Neural cell (in vitro differentiated cells): ENCODE results near the gene RASGRP4. TPM values are rescaled to one million over a fixed set of nuclear protein-coding genes. Genes with fewer than 3 reads are reported as not detected.
A peak's percentile ranks its signal among the peaks of the same experiment; 100 is the strongest.

Experiments
- H2AFZ ChIP-seq: fragments of 200-600, 300-800 bp; sonication (generic), shearing (Covaris generic); 2 replicates; pipeline ENCODE4 v1.6.0; 2014; ENCODE audit warnings: low read depth, mild to moderate bottlenecking, antibody characterized with exemption, low read length, moderate library complexity
- H3F3A ChIP-seq: fragments of 200-600 bp; shearing (Covaris generic); 2 replicates; pipeline ENCODE4 v1.6.1; 2016; ENCODE audit warnings: mild to moderate bottlenecking, moderate library complexity, mixed read lengths, antibody characterized with exemption, low read length; ENCODE audit not compliant: insufficient read depth, poor library complexity, severe bottlenecking
- H3K27ac ChIP-seq: fragments of 200-600, 300-800 bp; sonication (generic), shearing (Covaris generic); 2 replicates; pipeline ENCODE4 v1.5.1; 2014; ENCODE audit warnings: mild to moderate bottlenecking, low read length, moderate library complexity
- H3K27me3 ChIP-seq: fragments of 300-800, 200-600 bp; sonication (generic), shearing (Covaris generic); 2 replicates; pipeline ENCODE4 v1.6.0; 2014; ENCODE audit warnings: mild to moderate bottlenecking, low read depth, low read length, moderate library complexity; ENCODE audit not compliant: insufficient read depth
- H3K36me3 ChIP-seq: fragments of 300-800, 200-600 bp; sonication (generic), shearing (Covaris generic); 2 replicates; pipeline ENCODE4 v1.5.1; 2014; ENCODE audit warnings: mild to moderate bottlenecking, antibody characterized with exemption, low read length, moderate library complexity; ENCODE audit not compliant: insufficient read depth
- H3K4me2 ChIP-seq: fragments of 300-800, 200-600 bp; sonication (generic), shearing (Covaris generic); 2 replicates; pipeline ENCODE4 v1.6.0; 2014; ENCODE audit warnings: mild to moderate bottlenecking, low read length
- H3K4me3 ChIP-seq: fragments of 300-800, 200-600 bp; sonication (generic), shearing (Covaris generic); 2 replicates; pipeline ENCODE4 v1.5.1; 2014; ENCODE audit warnings: mild to moderate bottlenecking, low read length, moderate library complexity
- H3K79me2 ChIP-seq: fragments of 200-600 bp; shearing (Covaris generic); replicated peaks from 2 replicates; pipeline ENCODE4 v1.6.0; 2014; ENCODE audit warnings: mild to moderate bottlenecking, low read length, moderate library complexity; ENCODE audit not compliant: insufficient read depth
- H3K9ac ChIP-seq: fragments of 300-800, 200-600 bp; sonication (generic), shearing (Covaris generic); 2 replicates; pipeline ENCODE4 v1.6.1; 2016; ENCODE audit warnings: mild to moderate bottlenecking, low read length, mixed read lengths
- H3K9me2 ChIP-seq: fragments of 200-600 bp; shearing (Covaris generic); 2 replicates; pipeline ENCODE4 v1.6.1; 2016; ENCODE audit warnings: mild to moderate bottlenecking, low read length, mixed read lengths; ENCODE audit not compliant: insufficient read depth
- H3K9me3 ChIP-seq: fragments of 200-600, 300-800 bp; sonication (generic), shearing (Covaris generic); 2 replicates; pipeline ENCODE4 v1.6.1; 2016; ENCODE audit warnings: mild to moderate bottlenecking, mixed run types, low read length, moderate library complexity, mixed read lengths
- H4K20me1 ChIP-seq: fragments of 200-600 bp; shearing (Covaris generic); 2 replicates; pipeline ENCODE4 v1.6.1; 2016; ENCODE audit warnings: mild to moderate bottlenecking, mixed run types; ENCODE audit not compliant: insufficient read depth
- CTCF ChIP-seq: fragments of 450-650 bp; IDR thresholded peaks from 2 replicates; pipeline ENCODE4 v1.5.1; 2014; ENCODE audit warnings: antibody characterized with exemption, mild to moderate bottlenecking, moderate library complexity; ENCODE audit not compliant: poor library complexity, severe bottlenecking
- EP300 ChIP-seq: fragments of 450-650 bp; conservative IDR thresholded peaks from 2 replicates; pipeline ENCODE4 v1.6.1; 2014; ENCODE audit warnings: antibody characterized with exemption, mild to moderate bottlenecking, moderate library complexity; ENCODE audit not compliant: poor library complexity, severe bottlenecking
- EZH2 ChIP-seq: fragments of 200-600, 300-800 bp; shearing (Covaris generic), sonication (generic); IDR thresholded peaks from 2 replicates; pipeline ENCODE4 v1.6.1; 2014; ENCODE audit warnings: antibody characterized with exemption, low read length, borderline replicate concordance, mild to moderate bottlenecking; ENCODE audit not compliant: insufficient read depth, poor library complexity, severe bottlenecking
- MXI1 ChIP-seq: fragments of 450-650 bp; conservative IDR thresholded peaks from 2 replicates; pipeline ENCODE4 v1.6.1; 2014; ENCODE audit warnings: antibody characterized with exemption, mild to moderate bottlenecking; ENCODE audit not compliant: poor library complexity, severe bottlenecking
- POLR2AphosphoS5 ChIP-seq: IDR thresholded peaks from 2 replicates; pipeline ENCODE4 v1.6.1; 2012
- RAD21 ChIP-seq: fragments of 450-650 bp; conservative IDR thresholded peaks from 2 replicates; pipeline ENCODE4 v1.6.1; 2014; ENCODE audit warnings: antibody characterized with exemption, mild to moderate bottlenecking, moderate library complexity
- REST ChIP-seq: IDR thresholded peaks from 2 replicates; pipeline ENCODE4 v1.6.1; 2012; ENCODE audit warnings: borderline replicate concordance
- SMC3 ChIP-seq: fragments of 450-650 bp; conservative IDR thresholded peaks from 2 replicates; pipeline ENCODE4 v1.6.1; 2014; ENCODE audit warnings: antibody characterized with exemption, mild to moderate bottlenecking, moderate library complexity; ENCODE audit not compliant: poor library complexity
- TAF1 ChIP-seq: IDR thresholded peaks from 2 replicates; pipeline ENCODE4 v1.6.1; 2012; ENCODE audit warnings: low read depth
- polyA plus RNA-seq: library from polyadenylated mRNA; depleted of rRNA; stranded (reverse); fragments of >200 nt; gene quantifications from 2 replicates; pipeline ENCODE4 v1.2.3, GENCODE V29; 2014

RASGRP4 gene
- polyA plus RNA-seq, 1 donor from 2014 or later: not detected

- H2AFZ ChIP-seq: no peak overlapping the region
- no peaks in the 10 kb centered on the region for H3K9me3 ChIP-seq
- no peaks in the 10 kb centered on the region for H3K9me2 ChIP-seq
- H3F3A ChIP-seq: no peaks in the 10 kb centered on the region
- peak overlapping the region; percentile 98 for H3K4me3 ChIP-seq
- no peaks in the 10 kb centered on the region for H3K27me3 ChIP-seq
- H3K4me2 ChIP-seq: peak overlapping the region; percentile 60
- H3K9ac ChIP-seq: peak overlapping the region; percentile 100
- H3K27ac ChIP-seq: peak overlapping the region; percentile 100
- no peak for TF ChIP-seq TAF1
- TF ChIP-seq EZH2: no peak
- TF ChIP-seq POLR2AphosphoS5: no peak
- no peak for TF ChIP-seq EP300
- no peak for TF ChIP-seq MXI1
- no peak for TF ChIP-seq SMC3
- no peak for TF ChIP-seq REST
- H3K79me2 ChIP-seq: peaks cover 14% of the 10 kb centered on the region
- H3K36me3 ChIP-seq: peaks cover 6% of the 10 kb centered on the region
- no peaks in the 10 kb centered on the region for H4K20me1 ChIP-seq
Measured at GRCh38 chr19:38389957-38390924, 35.8 kb downstream of the RASGRP4 start.

GRCh38 chr19:38389101-38389925 lies 36.7 kb downstream of the RASGRP4 start:
- Histone ChIP-seq H3K27me3 (no peaks in the 10 kb centered on the region), H3K9ac (peak overlapping the region; percentile 100), H4K20me1 (no peaks in the 10 kb centered on the region), H3K79me2 (peaks cover 14% of the 10 kb centered on the region), H3K36me3 (peaks cover 6% of the 10 kb centered on the region), H3F3A (no peaks in the 10 kb centered on the region), H3K4me3 (peak overlapping the region; percentile 98), H3K27ac (peak overlapping the region; percentile 100), H3K9me2 (no peaks in the 10 kb centered on the region), H2AFZ (peak overlapping the region; percentile 62), H3K4me2 (peak overlapping the region; percentile 53), H3K9me3 (no peaks in the 10 kb centered on the region)
- TF ChIP-seq EP300: peak; percentile 42
- TF ChIP-seq MXI1: peak; percentile 59
- peak; percentile 43 for TF ChIP-seq CTCF
- peak; percentile 95 for TF ChIP-seq TAF1
- peak; percentile 97 for TF ChIP-seq REST
- TF ChIP-seq SMC3: peak; percentile 29
- peak; percentile 25 for TF ChIP-seq RAD21
- TF ChIP-seq POLR2AphosphoS5: peak; percentile 79
- TF ChIP-seq EZH2: no peak
